OCI-LY1 (cell line): ENCODE results near the gene XPA.

ENCODE experiments used
- CTCF ChIP-seq: fragments of 200-600 bp; sonication (generic), shearing (Covaris generic); IDR thresholded peaks from 2 replicates; pipeline ENCODE4 v1.5.1; 2017; ENCODE audit warnings: mild to moderate bottlenecking, antibody characterized with exemption, low read length, moderate library complexity, mixed read lengths
- EZH2 ChIP-seq: fragments of 200-600 bp; sonication (generic), shearing (Covaris generic); IDR thresholded peaks from 2 replicates; pipeline ENCODE4 v1.8.0; 2017; ENCODE audit warnings: borderline replicate concordance, mixed run types, mild to moderate bottlenecking, antibody characterized with exemption, low read length, moderate library complexity, mixed read lengths

- TF ChIP-seq CTCF (no peak), EZH2 (no peak)
Observed at GRCh38 chr9:97695390-97695789, 1.8 kb downstream of the XPA start.
